ENCODE measurements around the gene OR52B2.

OR52B2 gene

GRCh38 chr11:6129011-6129410 is 41.1 kb downstream of the OR52B2 start:
- Mint-ChIP-seq H3K36me3 (no peaks in the 10 kb centered on the region), H3K4me3 (no peak overlapping the region)

GRCh38 chr11:6127881-6128280 is 42.2 kb downstream of the OR52B2 start:
- Mint-ChIP-seq H3K4me1 (no peaks in the 10 kb centered on the region), H3K27ac (no peak overlapping the region), H3K27me3 (peaks cover 4% of the 10 kb centered on the region), H3K9me3 (no peaks in the 10 kb centered on the region), H3K36me3 (no peaks in the 10 kb centered on the region), H3K4me3 (no peak overlapping the region)
- CTCF ChIA-PET: no interaction called here
- DNase-seq: no peak

More at GRCh38 chr11:6129011-6129410, 41.1 kb downstream of the OR52B2 start:
- Mint-ChIP-seq H3K27ac (no peak overlapping the region), H3K4me1 (no peaks in the 10 kb centered on the region), H3K27me3 (peaks cover 4% of the 10 kb centered on the region), H3K9me3 (no peaks in the 10 kb centered on the region)
- CTCF ChIA-PET: no interaction called here
- DNase-seq: no peak

GRCh38 chr11:6124245-6124644 is 45.9 kb downstream of the OR52B2 start:
- no peak overlapping the region for H3K27ac Mint-ChIP-seq
- no peak overlapping the region for H3K4me3 Mint-ChIP-seq
- CTCF ChIA-PET: no interaction called here
- H3K4me1 Mint-ChIP-seq: no peaks in the 10 kb centered on the region
- no peaks in the 10 kb centered on the region for H3K27me3 Mint-ChIP-seq
- H3K9me3 Mint-ChIP-seq: peaks cover 1% of the 10 kb centered on the region
- no peaks in the 10 kb centered on the region for H3K36me3 Mint-ChIP-seq
- DNase-seq: no peak

Measured in activated naive CD4-positive, alpha-beta T cell treated with anti-CD3 and anti-CD28 coated beads, Interleukin-2, amount 10 ng/mL, durations not matched to agents 7 days and 5 days (primary cell).